PC-3 (cell line): Measurements from ENCODE around the gene EXD1. TPM values are rescaled to one million over a fixed set of nuclear protein-coding genes. Genes with fewer than 3 reads are reported as not detected.

Experiments used
- ATAC-seq: fragments of 200-7000 bp; cut with Tn5 transposase; 2 replicates; pipeline ENCODE4 v1.9.1; 2020; ENCODE audit warnings: mild to moderate bottlenecking, moderate library complexity
- Bru-seq: library from RNA; stranded (reverse); fragments of 400-500 nt; gene quantifications from one replicate; lab custom pipeline; 2021; lab: Mats Ljungman, UMichigan
- BruChase-seq, 2 experiments: library from RNA; stranded (reverse); fragments of 400-500 nt; gene quantifications; one replicate each; lab custom pipeline; 2021; lab: Mats Ljungman, UMichigan
- BruUV-seq: library from RNA; stranded (reverse); fragments of 400-500 nt; replicated peaks from 2 replicates; lab custom pipeline; 2021; lab: Mats Ljungman, UMichigan
- CTCF ChIA-PET: fragments of 300-600 bp; sonication (Branson Sonifier 250); formaldehyde crosslinking; loops from one replicate; lab custom pipeline; 2022; ENCODE audit warnings: antibody characterized with exemption; lab: Charles Lee
- POLR2A ChIA-PET: fragments of 300-600 bp; sonication (Branson Sonifier 250); formaldehyde crosslinking; loops from one replicate; lab custom pipeline; 2022; ENCODE audit warnings: antibody characterized with exemption; ENCODE audit not compliant: unreplicated experiment; lab: Charles Lee
- DNase-seq: peaks from one replicate; pipeline ENCODE4 v3.0.0-alpha.2; 2015
- H2AFZ ChIP-seq: fragments of 300-600 bp; sonication (generic); 2 replicates; pipeline ENCODE4 v1.6.0; 2016; ENCODE audit warnings: antibody characterized with exemption, low read length
- H3F3A ChIP-seq: fragments of 300-600 bp; sonication (generic); one replicate; pipeline ENCODE4 v1.6.0; 2017; ENCODE audit warnings: antibody characterized with exemption, low read length, control low read depth, mild to moderate bottlenecking; ENCODE audit not compliant: unreplicated experiment
- H3K27ac ChIP-seq: fragments of 300-600 bp; sonication (generic); 2 replicates; pipeline ENCODE4 v1.5.1; 2016; ENCODE audit warnings: mild to moderate bottlenecking, low read length
- H3K27me3 ChIP-seq: fragments of 300-600 bp; sonication (generic); 2 replicates; pipeline ENCODE4 v1.6.1; 2016; ENCODE audit warnings: low read length, mixed read lengths
- H3K36me3 ChIP-seq: fragments of 300-600 bp; sonication (generic); 2 replicates; pipeline ENCODE4 v1.6.1; 2016; ENCODE audit warnings: low read depth, mixed run types, low read length, mixed read lengths
- H3K4me1 ChIP-seq: fragments of 300-600 bp; sonication (generic); 2 replicates; pipeline ENCODE4 v1.5.1; 2016; ENCODE audit warnings: low read length; ENCODE audit not compliant: insufficient read depth
- H3K4me2 ChIP-seq: fragments of 300-600 bp; sonication (generic); 2 replicates; pipeline ENCODE4 v1.6.0; 2016; ENCODE audit warnings: low read length
- H3K4me3 ChIP-seq: fragments of 300-600 bp; sonication (generic); 2 replicates; pipeline ENCODE4 v1.5.1; 2016; ENCODE audit warnings: mild to moderate bottlenecking, low read length, mixed read lengths
- H3K79me2 ChIP-seq: fragments of 300-600 bp; sonication (generic); 2 replicates; pipeline ENCODE4 v1.6.1; 2017; ENCODE audit warnings: low read length, mixed read lengths
- H3K9ac ChIP-seq: fragments of 300-600 bp; sonication (generic); 2 replicates; pipeline ENCODE4 v1.6.0; 2016; ENCODE audit warnings: mild to moderate bottlenecking, low read length
- H3K9me2 ChIP-seq: fragments of 300-600 bp; sonication (generic); replicated peaks from 2 replicates; pipeline ENCODE4 v1.6.1; 2016; ENCODE audit warnings: mixed run types, low read length, mixed read lengths
- H3K9me3 ChIP-seq: fragments of 300-600 bp; sonication (generic); 2 replicates; pipeline ENCODE4 v1.6.1; 2016; ENCODE audit warnings: low read length, mixed read lengths
- H4K20me1 ChIP-seq: fragments of 300-600 bp; sonication (generic); 2 replicates; pipeline ENCODE4 v1.6.1; 2016; ENCODE audit warnings: low read length, mixed read lengths
- EZH2 ChIP-seq: fragments of 300-600 bp; sonication (generic); IDR thresholded peaks from one replicate; pipeline ENCODE4 v1.6.1; 2017; ENCODE audit warnings: antibody characterized with exemption, mild to moderate bottlenecking, low read length; ENCODE audit not compliant: unreplicated experiment
- EZH2phosphoT487 ChIP-seq: fragments of 300-600 bp; sonication (generic); IDR thresholded peaks from 2 replicates; pipeline ENCODE4 v1.6.1; 2018; ENCODE audit warnings: mild to moderate bottlenecking, antibody characterized with exemption, low read length, borderline replicate concordance
- intact Hi-C: fragments of 100-400 bp; cut with micrococcal nuclease; formaldehyde crosslinking; loops from 2 replicates; pipeline ENCODE4 v1.9.0; 2023
- long read RNA-seq: library from polyadenylated mRNA; unstranded; transcript quantifications from one replicate; pipeline ENCODE4 v2.0.0, GENCODE V29; 2021; ENCODE audit not compliant: unreplicated experiment
- total RNA-seq: library from RNA; depleted of rRNA; stranded (reverse); fragments of >200 nt; gene quantifications from 2 replicates; pipeline ENCODE4 v1.2.3, GENCODE V29; 2014; rRNA removed
- TF ChIP-seq, protein P1 (sequence below): fragments of 300-600 bp; sonication (generic); conservative IDR thresholded peaks from 2 replicates; pipeline ENCODE4 v1.5.1; 2017; ENCODE audit warnings: antibody characterized with exemption, low read depth, mild to moderate bottlenecking, low read length

Gene EXD1, protein sequence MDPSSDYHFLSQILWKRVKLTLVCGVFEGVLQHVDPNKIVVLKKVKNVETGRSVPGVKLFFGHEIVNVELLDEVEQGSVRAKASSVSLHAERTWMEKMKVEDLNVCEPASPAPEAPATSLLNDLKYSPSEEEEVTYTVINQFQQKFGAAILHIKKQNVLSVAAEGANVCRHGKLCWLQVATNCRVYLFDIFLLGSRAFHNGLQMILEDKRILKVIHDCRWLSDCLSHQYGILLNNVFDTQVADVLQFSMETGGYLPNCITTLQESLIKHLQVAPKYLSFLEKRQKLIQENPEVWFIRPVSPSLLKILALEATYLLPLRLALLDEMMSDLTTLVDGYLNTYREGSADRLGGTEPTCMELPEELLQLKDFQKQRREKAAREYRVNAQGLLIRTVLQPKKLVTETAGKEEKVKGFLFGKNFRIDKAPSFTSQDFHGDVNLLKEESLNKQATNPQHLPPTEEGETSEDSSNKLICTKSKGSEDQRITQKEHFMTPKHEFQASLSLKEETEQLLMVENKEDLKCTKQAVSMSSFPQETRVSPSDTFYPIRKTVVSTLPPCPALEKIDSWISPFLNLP
- not detected in 2 replicates for total RNA-seq
- Bru-seq, nascent RNA: percentile 9 among the genes with signal in this experiment
- BruChase-seq, experiment 1, labeled RNA remaining after a 6-hour chase: percentile 14 among the genes with signal in this experiment
- BruChase-seq, experiment 2, labeled RNA remaining after a 2-hour chase: percentile 11 among the genes with signal in this experiment
- long read RNA-seq: 0 reads

DNA sequence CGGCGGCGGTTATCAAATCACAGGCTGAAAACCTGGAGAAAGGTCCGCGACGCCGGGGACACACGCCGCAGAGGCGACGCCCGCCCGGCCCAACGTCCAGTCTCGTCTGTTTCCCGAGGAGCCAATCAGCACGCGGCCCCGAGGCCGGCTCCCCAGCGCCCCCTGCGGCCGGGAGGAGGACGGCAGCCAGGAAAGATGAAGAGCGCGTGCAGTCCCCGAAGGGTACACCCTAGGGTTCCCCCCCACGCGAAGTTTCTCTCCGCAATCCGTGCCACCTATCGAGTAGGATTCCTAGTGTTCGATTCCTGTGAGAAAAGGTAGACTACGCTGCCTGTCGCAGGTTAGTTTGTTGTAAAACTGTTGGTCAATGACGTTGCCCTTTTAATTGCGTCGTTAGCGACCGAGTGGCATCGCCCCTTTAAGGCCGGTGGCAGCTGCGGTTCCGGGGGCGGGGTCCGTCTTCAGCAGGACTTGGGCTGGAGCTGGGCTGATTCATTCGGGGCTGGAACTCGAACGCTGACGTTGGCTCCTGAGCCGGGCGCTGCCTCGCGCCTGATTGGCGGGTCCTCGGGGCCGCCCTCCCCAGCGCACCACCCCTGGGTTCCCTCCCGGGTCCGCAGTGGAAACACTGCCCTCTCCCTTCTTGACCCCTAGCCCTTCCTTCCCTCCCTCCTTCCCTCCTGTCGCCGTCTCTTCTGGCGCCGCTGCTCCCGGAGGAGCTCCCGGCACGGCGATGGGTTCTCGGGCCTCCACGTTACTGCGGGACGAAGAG lies at the start of gene EXD1, which contains the start of gene CHP1:
EXD1 (minus strand) TSS at position 108 of the 772 bp plus-strand sequence. CDS start 4,182 bp downstream, outside the sequence.
CHP1 (plus strand) TSS at position 619 of the 772 bp plus-strand sequence; CDS start at position 734, 115 bp downstream.
- ATAC-seq (peak; percentile 99), DNase-seq (peak; percentile 97)
- H3K9me2 ChIP-seq: no peaks in the 10 kb centered on the region
- H3F3A ChIP-seq: no peaks in the 10 kb centered on the region
- peak within 1 kb of the TSS; percentile 50 for H3K27ac ChIP-seq
- ChIA-PET POLR2A (interaction anchor here (0.5 to 0.6 kb wide), 2 partner anchors 115 to 182 kb away, joined by 4 to 5 read pairs; partner anchors contain the start of gene INO80), CTCF (interaction anchor here (0.6 to 0.7 kb wide), 2 partner anchors 11 to 100 kb away, joined by 4 to 6 read pairs; no protein-coding TSS in a partner anchor)
- intact Hi-C loops: loop anchor here (1.0 kb wide), 3 partner anchors 50 to 115 kb away; partner anchors contain the start of genes INO80, NUSAP1 and OIP5
- no peaks in the 10 kb centered on the region for H3K9me3 ChIP-seq
- peaks cover 18% of the 10 kb centered on the region for H3K4me1 ChIP-seq
- peak within 1 kb of the TSS; percentile 92 for H3K4me3 ChIP-seq
- peaks cover 45% of the 10 kb centered on the region for H3K79me2 ChIP-seq
- no peaks in the 10 kb centered on the region for H3K27me3 ChIP-seq
- peak within 1 kb of the TSS; percentile 76 for H3K9ac ChIP-seq
- H4K20me1 ChIP-seq: no peaks in the 10 kb centered on the region
- no peaks in the 10 kb centered on the region for H3K36me3 ChIP-seq
- peak within 1 kb of the TSS; percentile 99 for H3K4me2 ChIP-seq
- TF ChIP-seq EZH2 (no peak), EZH2phosphoT487 (no peak)
- TF ChIP-seq, protein P1, sequence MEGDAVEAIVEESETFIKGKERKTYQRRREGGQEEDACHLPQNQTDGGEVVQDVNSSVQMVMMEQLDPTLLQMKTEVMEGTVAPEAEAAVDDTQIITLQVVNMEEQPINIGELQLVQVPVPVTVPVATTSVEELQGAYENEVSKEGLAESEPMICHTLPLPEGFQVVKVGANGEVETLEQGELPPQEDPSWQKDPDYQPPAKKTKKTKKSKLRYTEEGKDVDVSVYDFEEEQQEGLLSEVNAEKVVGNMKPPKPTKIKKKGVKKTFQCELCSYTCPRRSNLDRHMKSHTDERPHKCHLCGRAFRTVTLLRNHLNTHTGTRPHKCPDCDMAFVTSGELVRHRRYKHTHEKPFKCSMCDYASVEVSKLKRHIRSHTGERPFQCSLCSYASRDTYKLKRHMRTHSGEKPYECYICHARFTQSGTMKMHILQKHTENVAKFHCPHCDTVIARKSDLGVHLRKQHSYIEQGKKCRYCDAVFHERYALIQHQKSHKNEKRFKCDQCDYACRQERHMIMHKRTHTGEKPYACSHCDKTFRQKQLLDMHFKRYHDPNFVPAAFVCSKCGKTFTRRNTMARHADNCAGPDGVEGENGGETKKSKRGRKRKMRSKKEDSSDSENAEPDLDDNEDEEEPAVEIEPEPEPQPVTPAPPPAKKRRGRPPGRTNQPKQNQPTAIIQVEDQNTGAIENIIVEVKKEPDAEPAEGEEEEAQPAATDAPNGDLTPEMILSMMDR: peak; percentile 90
- H2AFZ ChIP-seq: peak within 1 kb of the TSS; percentile 92
- BruUV-seq: no TSS peak

DNA sequence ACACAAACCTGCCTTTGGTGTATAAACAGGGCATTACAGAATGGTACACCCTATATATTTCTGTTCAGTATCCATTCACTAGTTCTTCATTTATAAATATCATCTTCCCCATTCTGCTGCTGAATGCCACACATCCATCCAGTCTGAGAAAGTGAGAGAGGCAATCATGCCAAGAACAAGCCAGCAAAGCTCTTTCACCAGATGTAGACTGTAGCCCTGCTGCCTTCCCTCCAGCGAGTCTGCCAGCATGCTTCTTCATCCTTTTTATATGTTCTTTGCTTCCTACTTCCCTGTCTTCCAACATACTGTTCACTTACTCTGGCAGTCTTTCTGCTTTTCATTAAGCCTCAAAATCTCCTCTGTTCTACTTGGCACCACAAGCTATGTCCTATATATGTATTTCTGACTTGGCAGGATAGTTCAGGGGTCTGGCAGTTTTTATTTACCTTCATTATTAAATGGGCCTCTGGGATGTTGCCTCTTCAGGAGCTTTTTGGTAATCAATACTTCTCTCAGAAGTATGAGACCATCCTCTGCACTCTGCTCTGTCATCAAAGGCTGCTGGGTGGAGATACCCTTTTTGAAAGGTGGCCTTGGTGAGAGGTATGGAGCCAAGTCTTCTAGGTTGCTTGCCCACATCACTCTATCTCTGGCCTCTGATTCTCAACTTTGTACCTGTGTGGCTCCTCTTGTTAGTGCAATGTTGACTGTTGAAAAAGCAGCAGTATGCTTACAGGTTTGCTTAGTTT lies 49.2 kb upstream of the EXD1 start:
- H3K4me2 ChIP-seq: no peak overlapping the region
- no peak overlapping the region for H3K27ac ChIP-seq
- no peaks in the 10 kb centered on the region for H3K9me2 ChIP-seq
- ChIA-PET CTCF (no interaction called here), POLR2A (no interaction called here)
- H3K79me2 ChIP-seq: peaks cover 9% of the 10 kb centered on the region
- no peak overlapping the region for H3K9ac ChIP-seq
- H2AFZ ChIP-seq: no peak overlapping the region
- H3K4me1 ChIP-seq: peaks cover 21% of the 10 kb centered on the region
- H3F3A ChIP-seq: no peaks in the 10 kb centered on the region
- no peak for ATAC-seq
- no peaks in the 10 kb centered on the region for H3K9me3 ChIP-seq
- intact Hi-C loops: no loop called here
- no peak overlapping the region for H3K4me3 ChIP-seq
- H4K20me1 ChIP-seq: no peaks in the 10 kb centered on the region
- DNase-seq: no peak
- TF ChIP-seq, protein P1: no peak
- TF ChIP-seq EZH2 (no peak), EZH2phosphoT487 (no peak)
- H3K36me3 ChIP-seq: peaks cover 13% of the 10 kb centered on the region; the same call in 1 of the 2 replicates
- no peaks in the 10 kb centered on the region for H3K27me3 ChIP-seq
- BruUV-seq: TSS peak; percentile 7
